MV-4-11 (cell line): ENCODE data around the gene ZNF322.
"Not testable (repeated sequence)": the region's sequence is repeated elsewhere in the genome, so short reads cannot be mapped to it uniquely, and the experiment has no call there.

Experiments
- DNase-seq: peaks from one replicate; lab custom pipeline; 2025; lab: John Stamatoyannopoulos, UW

The ZNF322 gene, protein sequence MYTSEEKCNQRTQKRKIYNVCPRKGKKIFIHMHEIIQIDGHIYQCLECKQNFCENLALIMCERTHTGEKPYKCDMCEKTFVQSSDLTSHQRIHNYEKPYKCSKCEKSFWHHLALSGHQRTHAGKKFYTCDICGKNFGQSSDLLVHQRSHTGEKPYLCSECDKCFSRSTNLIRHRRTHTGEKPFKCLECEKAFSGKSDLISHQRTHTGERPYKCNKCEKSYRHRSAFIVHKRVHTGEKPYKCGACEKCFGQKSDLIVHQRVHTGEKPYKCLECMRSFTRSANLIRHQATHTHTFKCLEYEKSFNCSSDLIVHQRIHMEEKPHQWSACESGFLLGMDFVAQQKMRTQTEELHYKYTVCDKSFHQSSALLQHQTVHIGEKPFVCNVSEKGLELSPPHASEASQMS

DNA sequence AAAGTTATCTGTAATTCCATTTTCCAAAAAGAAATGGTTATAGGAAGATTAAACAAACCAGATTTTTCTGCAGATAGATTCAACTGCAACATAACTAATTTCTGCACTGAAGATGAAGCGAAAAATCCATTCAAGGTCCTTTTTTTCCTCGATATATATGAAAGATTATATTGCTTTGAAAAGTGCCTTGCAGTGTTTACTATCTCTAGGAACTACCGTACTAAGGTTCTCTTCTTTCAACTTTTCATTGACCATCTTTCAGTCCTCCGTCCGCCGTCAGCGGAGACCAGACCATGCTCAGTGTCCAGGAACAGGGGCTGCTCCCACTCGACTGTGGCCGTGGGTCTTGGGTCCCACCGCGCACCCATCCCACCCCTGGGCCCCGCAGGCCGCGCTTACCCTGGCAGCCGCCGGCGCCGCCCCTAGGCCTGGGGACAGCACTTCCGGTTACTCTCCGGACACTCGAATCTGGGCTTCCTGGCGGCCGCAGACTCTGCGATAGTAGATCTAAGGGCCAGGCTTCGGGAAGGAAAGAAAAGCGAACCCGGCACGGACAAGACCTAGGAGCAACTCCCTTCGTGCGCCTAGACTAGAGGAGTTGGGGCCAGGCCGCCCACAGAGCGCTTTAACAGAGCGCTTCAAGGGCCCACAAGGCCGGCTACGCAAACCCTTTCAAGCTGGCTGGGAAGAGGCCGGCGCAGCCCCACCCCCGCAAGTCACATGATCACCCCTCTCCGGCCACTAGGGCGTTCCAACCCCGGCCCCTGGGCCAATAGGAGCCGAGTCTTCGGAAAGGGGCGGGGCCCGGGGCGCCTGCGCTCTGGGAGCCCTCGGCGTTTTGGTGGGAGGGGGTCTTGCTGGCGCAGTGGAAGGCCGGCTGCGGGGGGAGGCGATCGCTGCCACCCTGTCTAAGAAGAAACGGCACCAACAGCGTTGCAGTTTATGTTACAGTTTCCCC is at the start of gene ZNF322:
Gene ZNF322, minus strand, starts transcription at position 705 of the 958 bp plus-strand sequence. CDS start 21,193 bp downstream, outside the sequence.
- peak; percentile 90 for DNase-seq

DNA sequence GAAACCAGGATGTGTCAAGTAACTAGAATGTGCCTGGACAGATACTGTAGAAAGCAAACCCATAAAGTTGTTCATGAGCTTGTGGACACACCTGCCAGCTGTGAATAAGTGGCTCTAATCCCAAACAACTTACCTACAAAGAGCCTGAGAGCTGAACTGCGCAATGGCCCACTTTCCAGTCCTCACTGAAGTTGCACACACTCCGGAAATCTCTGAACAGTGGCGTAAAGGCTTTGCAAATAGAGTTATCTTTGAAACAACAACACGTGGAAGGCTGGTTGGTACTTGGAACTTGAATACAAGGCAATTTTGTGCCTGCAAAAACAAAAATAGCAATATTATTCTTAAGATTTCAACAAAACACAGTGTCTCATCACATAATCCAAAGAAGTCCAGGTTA is 46.2 kb upstream of the ZNF322 start:
- not testable (repeated sequence) for DNase-seq

DNA sequence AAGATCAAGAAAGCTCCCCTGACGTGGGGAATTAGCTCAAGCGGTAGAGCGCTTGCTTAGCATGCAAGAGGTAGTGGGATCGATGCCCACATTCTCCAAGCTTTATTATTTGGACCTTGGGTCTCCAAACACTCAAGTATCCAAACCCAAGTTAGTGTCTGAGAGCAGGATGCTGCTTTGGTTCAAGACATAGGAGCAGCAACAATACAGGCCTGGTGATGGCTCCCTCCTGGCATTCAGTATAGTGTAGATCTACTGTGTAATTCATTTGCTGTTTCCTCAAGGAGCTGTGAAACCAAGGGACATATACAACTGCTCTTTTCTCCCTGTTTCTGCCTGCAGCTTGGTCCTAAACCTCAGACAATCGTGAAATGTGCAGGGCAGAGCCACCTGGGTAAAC is 45.8 kb upstream of the ZNF322 start:
- not testable (repeated sequence) for DNase-seq

DNA sequence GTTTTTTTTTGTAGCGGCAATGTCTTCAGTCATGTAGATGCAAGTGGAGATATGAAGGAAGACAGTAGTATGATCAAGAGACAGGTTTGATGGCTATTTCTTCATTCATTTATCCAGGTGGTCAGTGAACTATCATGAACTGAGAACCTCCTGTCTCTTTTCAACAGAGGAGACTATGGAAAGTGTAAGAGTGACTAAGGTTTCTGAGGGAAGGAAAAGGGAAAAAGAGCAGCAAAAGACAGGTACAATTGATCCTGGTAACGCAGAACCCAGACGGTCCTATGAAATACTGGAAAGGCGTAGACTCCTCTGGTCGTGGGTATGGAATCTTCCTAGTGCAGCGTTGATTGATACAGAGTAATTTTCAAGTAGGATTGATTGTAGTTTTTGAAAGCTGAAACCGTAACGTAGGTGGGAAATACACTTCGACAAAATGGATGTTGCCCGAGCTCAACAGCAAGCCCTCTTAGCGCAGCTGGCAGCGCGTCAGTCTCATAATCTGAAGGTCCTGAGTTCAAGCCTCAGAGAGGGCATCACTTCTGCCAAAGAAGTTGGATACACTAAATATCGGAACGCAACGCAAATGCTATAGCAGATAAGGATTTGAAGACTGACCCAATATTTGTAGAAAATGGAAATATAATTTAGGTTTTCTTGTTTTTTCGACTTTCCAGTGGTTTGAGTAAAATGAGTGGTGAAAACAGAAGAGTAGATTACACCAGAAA is 41.6 kb upstream of the ZNF322 start:
- not testable (repeated sequence) for DNase-seq

DNA sequence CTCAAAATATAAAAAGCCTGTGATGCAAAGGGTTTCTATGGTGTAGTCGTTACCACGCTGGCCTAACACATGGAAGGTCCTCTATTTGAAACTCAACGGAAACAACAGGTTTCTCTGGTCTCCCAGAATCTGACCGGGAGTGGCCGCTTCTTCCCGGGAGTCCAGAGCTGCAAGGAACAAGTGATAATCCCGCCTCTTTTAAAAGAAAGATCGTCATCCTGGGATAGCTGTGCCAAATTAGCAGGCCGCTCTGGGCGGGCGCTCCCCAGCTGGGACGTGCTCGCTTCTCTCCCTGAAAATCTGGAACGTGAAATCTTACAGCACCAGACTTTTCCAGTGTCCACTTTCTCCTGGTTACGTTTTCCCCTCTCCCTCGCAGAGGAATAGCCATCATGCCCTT is 38.0 kb upstream of the ZNF322 start:
- not testable (repeated sequence) for DNase-seq

DNA sequence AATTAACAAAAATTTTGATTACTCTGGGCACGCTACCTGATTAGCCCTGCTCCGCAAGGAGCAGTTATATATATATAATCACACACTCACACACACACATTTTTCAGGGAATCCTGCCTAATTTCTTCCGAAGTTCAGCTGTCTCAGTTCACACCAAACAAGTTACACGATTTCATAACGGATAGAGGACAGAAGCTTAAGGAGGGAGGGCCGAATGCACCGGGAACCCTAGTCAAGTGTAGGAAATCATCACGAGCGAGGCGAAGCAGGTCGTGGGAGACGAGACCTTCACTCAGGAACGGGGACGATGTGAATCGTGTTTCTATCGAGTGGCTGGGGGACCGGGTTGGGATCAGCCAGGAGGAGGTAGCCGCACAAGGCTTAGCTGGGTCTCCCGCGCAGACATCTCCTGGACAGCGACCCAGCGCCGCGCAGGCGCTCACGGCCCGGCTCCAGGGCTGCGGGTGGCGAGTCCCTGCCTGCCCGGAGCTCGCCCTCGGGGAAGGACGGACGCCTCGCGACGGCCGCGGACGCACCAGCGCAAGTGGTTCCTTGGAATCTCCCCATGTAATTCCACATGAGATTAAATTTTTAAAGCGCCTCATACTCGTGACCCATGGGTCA is 29.9 kb upstream of the ZNF322 start:
- DNase-seq, result not testable (repeated sequence)

DNA sequence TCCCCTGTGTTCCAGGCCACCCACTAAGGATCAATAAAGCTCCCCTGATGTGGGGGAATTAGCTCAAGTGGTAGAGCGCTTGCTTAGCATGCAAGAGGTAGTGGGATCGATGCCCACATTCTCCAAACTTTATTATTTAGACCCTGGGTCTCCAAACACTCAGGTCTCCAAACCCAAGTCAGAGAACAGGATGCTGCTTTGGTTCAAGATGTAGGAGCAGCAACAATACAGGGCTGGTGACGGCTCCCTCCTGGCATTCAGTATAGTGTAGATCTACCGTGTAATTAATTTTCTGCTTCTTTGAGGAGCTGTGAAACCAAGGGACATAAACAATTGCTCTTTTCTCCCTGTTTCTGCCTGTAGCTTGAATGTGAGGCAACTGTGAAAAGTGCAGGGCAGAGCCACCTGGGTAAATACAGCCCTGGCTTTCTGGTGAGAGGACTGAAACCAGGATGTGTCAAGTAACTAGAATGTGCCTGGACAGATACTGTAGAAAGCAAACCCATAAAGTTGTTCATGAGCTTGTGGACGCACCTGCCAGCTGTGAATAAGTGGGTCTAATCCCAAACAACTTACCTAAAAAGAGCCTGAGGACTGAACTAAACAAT is 23.0 kb upstream of the ZNF322 start:
- not testable (repeated sequence) for DNase-seq

DNA sequence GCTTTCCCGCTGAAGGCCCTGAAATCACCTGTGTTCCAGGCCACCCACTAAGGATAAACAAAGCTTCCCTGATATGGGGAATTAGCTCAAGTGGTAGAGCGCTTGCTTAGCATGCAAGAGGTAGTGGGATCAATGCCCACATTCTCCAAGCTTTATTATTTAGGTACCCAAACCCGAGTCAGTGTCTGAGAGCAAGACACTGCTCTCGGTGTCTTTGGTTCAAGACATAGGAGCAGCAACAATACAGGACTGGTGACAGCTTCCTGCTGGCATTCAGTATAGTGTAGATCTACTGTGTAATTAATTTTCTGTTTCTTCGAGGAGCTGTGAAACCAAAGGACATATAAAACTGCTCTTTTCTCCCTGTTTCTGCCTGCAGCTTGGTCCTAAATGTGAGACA is 13.7 kb upstream of the ZNF322 start:
- DNase-seq, result not testable (repeated sequence)

DNA sequence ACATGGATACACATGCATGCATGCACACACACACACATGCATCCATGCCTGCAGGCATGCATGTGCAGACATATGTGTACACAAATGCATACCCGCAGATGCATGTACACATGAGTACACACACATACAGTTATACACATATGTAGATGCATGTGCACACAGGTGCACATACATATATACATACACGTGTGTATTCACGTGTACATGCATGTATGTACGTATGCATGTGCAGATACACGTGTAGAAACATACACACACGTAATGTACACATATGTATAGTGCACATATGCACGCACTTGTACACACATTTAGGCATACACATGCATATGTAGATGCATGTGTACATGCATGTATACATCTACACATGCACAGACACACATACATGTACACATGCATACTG is 11.0 kb upstream of the ZNF322 start:
- DNase-seq, result not testable (repeated sequence)

DNA sequence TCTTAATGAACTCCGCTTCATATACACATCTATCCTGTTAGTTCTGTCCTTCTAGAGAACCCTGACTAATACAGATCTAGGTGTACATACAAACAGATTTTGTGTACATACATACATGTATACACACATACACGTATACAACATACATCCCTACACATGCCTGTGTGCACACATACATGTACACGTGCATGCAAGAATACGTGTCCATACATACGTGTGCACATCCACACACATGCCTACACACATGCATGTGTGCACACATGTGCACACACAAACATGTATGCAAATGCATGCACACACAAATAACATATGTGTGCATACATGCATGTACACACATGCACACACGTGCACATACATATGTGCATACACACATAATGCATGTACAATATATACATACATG is 10.5 kb upstream of the ZNF322 start:
- not testable (repeated sequence) for DNase-seq

DNA sequence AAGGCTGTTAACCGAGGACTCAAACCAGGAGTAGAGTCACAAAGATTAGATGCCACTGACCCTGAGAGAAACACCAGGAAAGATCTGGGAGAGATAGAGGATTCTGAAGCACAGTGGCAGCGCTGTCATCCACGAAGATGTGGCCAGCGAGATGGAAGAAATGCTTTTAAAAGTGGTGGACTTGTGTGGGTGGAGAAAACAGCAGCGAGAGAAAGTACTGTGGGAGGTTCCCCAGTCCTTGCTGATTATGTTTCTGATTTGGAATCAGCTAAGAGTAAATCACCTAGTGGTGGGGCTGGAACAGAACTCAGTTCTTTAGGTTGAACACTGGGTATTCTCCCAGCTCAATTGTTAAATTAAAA is 435 bp upstream of the ZNF322 start:
- peak; percentile 12 for DNase-seq

DNA sequence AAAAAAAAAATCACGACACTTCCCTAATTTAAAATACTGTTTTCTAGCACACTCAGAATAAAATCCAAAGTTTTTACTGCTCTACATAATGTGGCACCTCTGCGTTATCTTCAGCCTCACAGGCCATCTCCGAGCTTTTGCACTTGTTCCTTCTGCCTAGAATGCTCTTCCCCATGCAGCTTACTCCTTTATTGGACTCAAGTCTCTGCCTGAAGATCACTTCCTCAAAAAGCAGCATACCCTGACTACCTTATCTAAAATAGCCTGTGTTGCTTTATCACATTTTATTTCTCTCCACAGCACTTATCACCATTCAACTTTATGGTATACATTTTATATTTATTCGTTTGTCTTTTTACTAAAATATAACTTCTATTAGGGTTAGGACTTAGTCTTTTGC is 2.3 kb downstream of the ZNF322 start:
- DNase-seq, result peak; percentile 40

DNA sequence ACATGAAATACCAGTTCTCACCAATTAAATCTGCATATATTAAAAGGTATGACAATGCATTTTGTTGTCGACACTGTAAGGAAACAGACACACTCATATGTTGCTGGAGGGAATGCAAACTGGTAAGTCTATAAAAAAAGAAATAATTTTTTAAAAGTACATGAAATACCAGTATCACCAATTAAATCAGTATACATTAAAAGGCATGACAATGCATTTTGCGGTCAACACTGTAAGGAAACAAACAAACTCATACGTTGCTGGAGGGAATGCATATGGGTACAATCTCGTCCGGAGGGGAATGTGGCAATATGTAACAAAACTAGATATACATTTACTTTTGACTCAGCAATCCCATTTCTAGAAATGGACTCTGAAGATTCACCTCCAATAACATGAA is 6.5 kb downstream of the ZNF322 start:
- no peak for DNase-seq

DNA sequence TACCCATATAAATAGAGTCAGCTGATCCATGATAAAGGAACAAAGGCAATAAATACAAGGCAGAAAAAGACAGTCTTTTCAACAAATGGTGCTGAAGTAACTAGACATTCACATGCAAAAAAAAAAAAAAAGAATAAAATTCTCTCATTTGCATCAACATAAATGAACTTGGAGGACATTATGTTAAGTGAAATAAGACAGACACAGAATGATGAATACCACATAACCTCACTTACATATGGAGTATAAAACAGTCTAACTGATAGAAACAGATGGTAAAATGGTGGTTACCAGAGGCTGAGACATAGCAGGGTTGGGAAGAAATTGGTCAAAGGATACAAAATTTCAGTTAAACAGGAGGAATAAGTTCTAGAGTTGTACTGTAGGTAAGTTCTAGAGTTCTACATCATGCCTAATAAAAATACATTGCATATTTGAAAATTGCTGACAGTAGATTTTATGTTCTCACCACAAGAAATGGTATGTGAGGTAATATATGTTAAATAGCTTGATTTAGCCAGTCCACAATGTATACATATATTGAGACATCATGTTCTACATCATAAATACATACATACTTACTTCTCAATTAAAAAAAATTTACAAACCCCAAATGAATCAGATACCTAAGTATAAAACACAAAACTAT is 8.3 kb downstream of the ZNF322 start:
- DNase-seq, result no peak

DNA sequence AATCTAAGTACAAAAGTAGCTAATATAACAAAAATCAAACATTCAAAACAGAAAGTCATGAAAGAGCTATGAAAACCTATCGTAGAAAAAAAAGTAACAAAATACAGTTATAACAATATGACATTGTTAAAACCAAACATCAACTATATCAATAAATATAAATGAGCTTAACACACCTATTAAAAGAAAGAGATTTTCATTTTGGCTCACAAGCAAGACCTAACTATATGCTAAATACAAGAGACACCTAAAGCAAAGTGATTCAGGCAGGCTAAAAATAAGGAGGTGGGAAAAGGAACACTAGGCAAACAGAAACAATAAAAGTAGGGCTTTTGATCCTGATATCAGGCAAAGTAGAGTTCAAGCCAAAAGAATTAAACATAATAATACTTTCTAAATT is 13.5 kb downstream of the ZNF322 start:
- DNase-seq, result no peak

DNA sequence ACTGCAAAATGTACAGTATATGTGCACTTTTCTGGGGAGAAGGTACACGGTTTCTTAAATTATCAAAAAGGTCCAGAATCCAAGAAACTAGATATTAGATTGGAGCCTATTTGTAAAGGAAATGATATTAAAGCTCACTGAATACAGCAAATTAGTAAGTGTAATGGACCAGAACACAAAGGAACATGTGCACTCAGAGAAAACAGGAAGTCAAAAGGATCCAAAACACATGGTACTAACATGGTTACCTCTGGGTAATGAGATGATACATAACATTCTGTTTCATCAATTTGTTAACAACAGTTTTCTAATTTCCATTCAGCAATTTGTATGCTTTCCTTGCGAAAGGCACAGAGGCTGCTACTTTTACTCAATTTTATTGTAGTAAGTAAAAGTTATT is 18.7 kb downstream of the ZNF322 start:
- DNase-seq, result no peak

DNA sequence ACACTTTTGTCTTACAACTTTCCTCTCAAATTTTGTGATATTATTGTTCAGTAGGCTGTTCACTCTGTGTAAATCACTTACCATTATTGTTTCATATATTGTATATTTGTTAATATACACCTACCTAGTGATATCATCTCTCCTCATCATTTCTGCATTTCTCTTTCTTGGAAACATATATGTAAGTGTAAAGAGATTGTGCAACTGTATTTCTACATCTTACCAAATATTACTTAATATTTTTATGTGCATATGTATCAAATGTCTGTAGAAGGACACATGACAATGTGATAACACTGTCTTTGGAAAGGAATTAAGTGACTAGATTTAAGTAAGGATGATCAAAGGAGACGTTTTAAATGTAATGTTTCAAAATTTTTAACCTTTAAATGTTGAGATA is 30.2 kb downstream of the ZNF322 start:
- DNase-seq, result no peak

DNA sequence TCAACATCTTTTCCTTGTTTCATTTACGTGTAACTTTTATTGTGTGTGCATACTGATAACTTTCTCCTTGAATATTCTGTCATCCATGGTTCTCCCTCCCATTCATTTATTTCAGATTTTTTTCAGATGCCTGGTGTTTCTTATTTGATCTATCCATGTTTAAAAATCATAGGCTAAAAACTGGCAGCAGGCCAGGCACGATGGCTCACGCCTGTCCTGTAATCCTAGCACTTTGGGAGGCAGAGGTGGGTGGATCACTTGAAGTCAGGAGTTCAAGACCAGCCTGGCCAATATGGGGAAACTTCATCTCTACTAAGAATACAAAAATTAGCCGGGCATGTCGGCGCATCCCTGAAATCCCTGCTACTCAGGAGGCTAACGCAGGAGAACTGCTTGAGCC is 31.7 kb downstream of the ZNF322 start:
- DNase-seq, result no peak

DNA sequence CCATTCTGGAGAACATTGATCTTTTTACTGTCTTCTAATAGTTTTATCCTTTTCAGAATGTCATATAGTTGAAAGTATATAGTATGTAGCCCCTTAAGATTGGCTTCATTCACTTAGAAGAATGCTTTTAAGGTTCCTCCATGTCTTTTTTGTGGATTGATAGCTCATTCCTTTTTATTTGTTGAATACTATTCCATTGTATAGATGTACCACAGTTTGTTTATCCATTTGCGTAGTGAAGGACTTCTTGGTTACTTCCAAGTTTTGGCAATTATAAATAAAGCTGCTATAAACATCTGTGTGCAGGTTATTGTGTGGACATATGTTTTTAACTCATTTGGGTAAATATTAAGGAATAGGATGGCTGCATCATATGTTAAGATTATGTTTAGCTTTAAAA is 35.0 kb downstream of the ZNF322 start:
- no peak for DNase-seq

DNA sequence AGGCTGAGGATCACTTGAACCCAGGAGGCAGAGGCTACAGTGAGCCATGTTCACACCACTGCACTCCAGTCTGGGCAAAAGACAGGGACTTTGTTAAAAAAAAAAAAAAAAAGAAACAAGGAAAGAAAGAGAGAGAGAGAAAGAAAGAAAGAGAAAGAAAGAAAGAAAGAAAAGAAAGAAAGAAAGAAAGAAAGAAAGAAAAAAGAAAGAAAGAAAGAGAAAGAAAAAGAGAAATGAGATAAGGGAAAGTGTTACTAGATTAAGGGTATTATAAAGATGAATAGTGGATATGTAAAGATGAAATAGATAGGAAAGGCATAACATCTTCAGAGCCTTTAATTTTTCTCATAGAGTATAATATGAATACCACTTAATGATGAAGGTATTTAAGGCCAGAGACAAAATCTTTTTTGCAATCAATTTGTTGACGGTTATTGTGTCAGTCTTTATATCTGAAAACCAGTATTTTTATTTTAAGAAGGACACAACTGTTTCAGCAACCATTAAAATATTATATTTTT is 36.1 kb downstream of the ZNF322 start:
- no peak for DNase-seq
